WTC11 (cell line): ENCODE data around the gene ST6GAL1. TPM values are rescaled to one million over a fixed set of nuclear protein-coding genes. Genes with fewer than 3 reads are reported as not detected.

Experiments
- ATAC-seq: fragments of 200-7000 bp; cut with Tn5 transposase; 2 replicates; pipeline ENCODE4 v1.10.0; 2021; ENCODE audit warnings: mild to moderate bottlenecking, moderate library complexity
- CTCF ChIA-PET: fragments of 300-600 bp; sonication (Branson Sonifier 250); formaldehyde crosslinking; loops from one replicate; lab custom pipeline; 2021; ENCODE audit warnings: antibody characterized with exemption; lab: Charles Lee
- POLR2A ChIA-PET: fragments of 350-600 bp; sonication (Branson Sonifier 250); formaldehyde crosslinking; loops from one replicate; lab custom pipeline; 2021; ENCODE audit warnings: antibody characterized with exemption; lab: Charles Lee
- DNase-seq: peaks from one replicate; pipeline ENCODE4 v3.0.0; 2021; ENCODE audit warnings: low spot score
- H3K27ac Mint-ChIP-seq: 2 replicates; pipeline ENCODE4 v1.8.0; 2021; ENCODE audit warnings: mixed read lengths
- H3K27me3 Mint-ChIP-seq: 2 replicates; pipeline ENCODE4 v1.8.0; 2021; ENCODE audit warnings: low read depth, mild to moderate bottlenecking, moderate library complexity, mixed read lengths
- H3K36me3 Mint-ChIP-seq: 2 replicates; pipeline ENCODE4 v1.8.0; 2021; ENCODE audit warnings: mixed read lengths
- H3K4me1 Mint-ChIP-seq: 2 replicates; pipeline ENCODE4 v1.8.0; 2022; ENCODE audit warnings: mixed read lengths
- H3K4me3 Mint-ChIP-seq: 2 replicates; pipeline ENCODE4 v1.8.0; 2021; ENCODE audit warnings: mild to moderate bottlenecking, moderate library complexity, mixed read lengths
- H3K9me3 Mint-ChIP-seq: 2 replicates; pipeline ENCODE4 v1.8.0; 2021; ENCODE audit warnings: mixed read lengths
- ATF1 ChIP-seq: sonication (generic); formaldehyde crosslinking; IDR thresholded peaks from 2 replicates; pipeline ENCODE4 v1.8.1; 2023; ENCODE audit warnings: mild to moderate bottlenecking, moderate library complexity, missing genetic modification reagents
- CBFB ChIP-seq: sonication (generic); formaldehyde crosslinking; IDR thresholded peaks from 2 replicates; pipeline ENCODE4 v1.8.1; 2022; ENCODE audit warnings: mild to moderate bottlenecking, low read depth, missing genetic modification reagents
- EMX1 ChIP-seq: fragments of 250-450 bp; sonication (Bioruptor Pico); IDR thresholded peaks from 2 replicates; pipeline ENCODE4 v1.8.0; 2021; ENCODE audit warnings: mild to moderate bottlenecking
- IRF2 ChIP-seq: sonication (generic); formaldehyde crosslinking; IDR thresholded peaks from 2 replicates; pipeline ENCODE4 v1.8.0; 2022; ENCODE audit warnings: low read depth, missing genetic modification reagents, borderline replicate concordance
- NFATC4 ChIP-seq: fragments of 250-450 bp; sonication (Bioruptor Pico); IDR thresholded peaks from 2 replicates; pipeline ENCODE4 v1.9.0; 2021; ENCODE audit warnings: mild to moderate bottlenecking
- RELA ChIP-seq: sonication (generic); formaldehyde crosslinking; IDR thresholded peaks from 2 replicates; pipeline ENCODE4 v1.8.1; 2022; ENCODE audit warnings: missing genetic modification reagents, mild to moderate bottlenecking, borderline replicate concordance
- SMAD4 ChIP-seq: sonication (generic); formaldehyde crosslinking; IDR thresholded peaks from 2 replicates; pipeline ENCODE4 v1.8.0; 2022; ENCODE audit warnings: mild to moderate bottlenecking, missing genetic modification reagents
- ZBTB21 ChIP-seq: sonication (generic); formaldehyde crosslinking; IDR thresholded peaks from 2 replicates; pipeline ENCODE4 v1.8.1; 2023; ENCODE audit warnings: mild to moderate bottlenecking, missing genetic modification reagents, borderline replicate concordance
- ZNF121 ChIP-seq: sonication (generic); formaldehyde crosslinking; IDR thresholded peaks from 2 replicates; pipeline ENCODE4 v1.8.0; 2023; ENCODE audit warnings: missing genetic modification reagents
- ZNF232 ChIP-seq: sonication (generic); formaldehyde crosslinking; IDR thresholded peaks from 2 replicates; pipeline ENCODE4 v1.8.0; 2022; ENCODE audit warnings: mild to moderate bottlenecking, missing genetic modification reagents
- total RNA-seq: library from RNA; stranded (reverse); gene quantifications from 3 replicates; pipeline ENCODE4 v1.2.3, GENCODE V29; 2021
- TF ChIP-seq, protein P1 (sequence below): sonication (generic); formaldehyde crosslinking; IDR thresholded peaks from 2 replicates; pipeline ENCODE4 v1.8.1; 2022; ENCODE audit warnings: low read depth, mild to moderate bottlenecking, moderate library complexity, missing genetic modification reagents, borderline replicate concordance
- TF ChIP-seq, protein P2 (sequence below): sonication (generic); formaldehyde crosslinking; IDR thresholded peaks from 2 replicates; pipeline ENCODE4 v1.8.0; 2022; ENCODE audit warnings: missing genetic modification reagents

The ST6GAL1 gene
- total RNA-seq, 1 experiment from 2014 or later = 87.5 TPM

GRCh38 chr3:187120326-187120725 is 190.0 kb downstream of the ST6GAL1 start (continued):
- TF ChIP-seq, protein P1, sequence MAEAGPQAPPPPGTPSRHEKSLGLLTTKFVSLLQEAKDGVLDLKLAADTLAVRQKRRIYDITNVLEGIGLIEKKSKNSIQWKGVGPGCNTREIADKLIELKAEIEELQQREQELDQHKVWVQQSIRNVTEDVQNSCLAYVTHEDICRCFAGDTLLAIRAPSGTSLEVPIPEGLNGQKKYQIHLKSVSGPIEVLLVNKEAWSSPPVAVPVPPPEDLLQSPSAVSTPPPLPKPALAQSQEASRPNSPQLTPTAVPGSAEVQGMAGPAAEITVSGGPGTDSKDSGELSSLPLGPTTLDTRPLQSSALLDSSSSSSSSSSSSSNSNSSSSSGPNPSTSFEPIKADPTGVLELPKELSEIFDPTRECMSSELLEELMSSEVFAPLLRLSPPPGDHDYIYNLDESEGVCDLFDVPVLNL (CRISPR knock-in tag) = no peak
- TF ChIP-seq ZNF121 (CRISPR knock-in tag) (no peak), CBFB (no peak)

- H3K9me3 Mint-ChIP-seq = peaks cover 4% of the 10 kb centered on the region; the same call in 1 of the 2 replicates
- CTCF ChIA-PET = interaction anchor here (1.1 to 2.8 kb wide), 3 partner anchors 9 to 28 kb away, joined by 4 to 12 read pairs (median 7); partner anchors contain the start of gene RPL39L
- H3K4me1 Mint-ChIP-seq = peaks cover 11% of the 10 kb centered on the region
- TF ChIP-seq EMX1 (no peak), RELA (CRISPR knock-in tag) (no peak), ZNF232 (no peak), ATF1 (CRISPR knock-in tag) (no peak)
- TF ChIP-seq, protein P2, sequence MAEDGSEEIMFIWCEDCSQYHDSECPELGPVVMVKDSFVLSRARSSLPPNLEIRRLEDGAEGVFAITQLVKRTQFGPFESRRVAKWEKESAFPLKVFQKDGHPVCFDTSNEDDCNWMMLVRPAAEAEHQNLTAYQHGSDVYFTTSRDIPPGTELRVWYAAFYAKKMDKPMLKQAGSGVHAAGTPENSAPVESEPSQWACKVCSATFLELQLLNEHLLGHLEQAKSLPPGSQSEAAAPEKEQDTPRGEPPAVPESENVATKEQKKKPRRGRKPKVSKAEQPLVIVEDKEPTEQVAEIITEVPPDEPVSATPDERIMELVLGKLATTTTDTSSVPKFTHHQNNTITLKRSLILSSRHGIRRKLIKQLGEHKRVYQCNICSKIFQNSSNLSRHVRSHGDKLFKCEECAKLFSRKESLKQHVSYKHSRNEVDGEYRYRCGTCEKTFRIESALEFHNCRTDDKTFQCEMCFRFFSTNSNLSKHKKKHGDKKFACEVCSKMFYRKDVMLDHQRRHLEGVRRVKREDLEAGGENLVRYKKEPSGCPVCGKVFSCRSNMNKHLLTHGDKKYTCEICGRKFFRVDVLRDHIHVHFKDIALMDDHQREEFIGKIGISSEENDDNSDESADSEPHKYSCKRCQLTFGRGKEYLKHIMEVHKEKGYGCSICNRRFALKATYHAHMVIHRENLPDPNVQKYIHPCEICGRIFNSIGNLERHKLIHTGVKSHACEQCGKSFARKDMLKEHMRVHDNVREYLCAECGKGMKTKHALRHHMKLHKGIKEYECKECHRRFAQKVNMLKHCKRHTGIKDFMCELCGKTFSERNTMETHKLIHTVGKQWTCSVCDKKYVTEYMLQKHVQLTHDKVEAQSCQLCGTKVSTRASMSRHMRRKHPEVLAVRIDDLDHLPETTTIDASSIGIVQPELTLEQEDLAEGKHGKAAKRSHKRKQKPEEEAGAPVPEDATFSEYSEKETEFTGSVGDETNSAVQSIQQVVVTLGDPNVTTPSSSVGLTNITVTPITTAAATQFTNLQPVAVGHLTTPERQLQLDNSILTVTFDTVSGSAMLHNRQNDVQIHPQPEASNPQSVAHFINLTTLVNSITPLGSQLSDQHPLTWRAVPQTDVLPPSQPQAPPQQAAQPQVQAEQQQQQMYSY (CRISPR knock-in tag) = no peak
- no peaks in the 10 kb centered on the region for H3K27me3 Mint-ChIP-seq
- no peak; the same call in 1 of the 2 replicates for ATAC-seq
- POLR2A ChIA-PET = no interaction called here
- H3K36me3 Mint-ChIP-seq = peaks cover 17% of the 10 kb centered on the region
- DNase-seq = no peak
- H3K4me3 Mint-ChIP-seq = no peak overlapping the region
- H3K27ac Mint-ChIP-seq = no peak overlapping the region
These were observed 191.9 kb downstream of the ST6GAL1 start for GRCh38 chr3:187122261-187122660.

DNA sequence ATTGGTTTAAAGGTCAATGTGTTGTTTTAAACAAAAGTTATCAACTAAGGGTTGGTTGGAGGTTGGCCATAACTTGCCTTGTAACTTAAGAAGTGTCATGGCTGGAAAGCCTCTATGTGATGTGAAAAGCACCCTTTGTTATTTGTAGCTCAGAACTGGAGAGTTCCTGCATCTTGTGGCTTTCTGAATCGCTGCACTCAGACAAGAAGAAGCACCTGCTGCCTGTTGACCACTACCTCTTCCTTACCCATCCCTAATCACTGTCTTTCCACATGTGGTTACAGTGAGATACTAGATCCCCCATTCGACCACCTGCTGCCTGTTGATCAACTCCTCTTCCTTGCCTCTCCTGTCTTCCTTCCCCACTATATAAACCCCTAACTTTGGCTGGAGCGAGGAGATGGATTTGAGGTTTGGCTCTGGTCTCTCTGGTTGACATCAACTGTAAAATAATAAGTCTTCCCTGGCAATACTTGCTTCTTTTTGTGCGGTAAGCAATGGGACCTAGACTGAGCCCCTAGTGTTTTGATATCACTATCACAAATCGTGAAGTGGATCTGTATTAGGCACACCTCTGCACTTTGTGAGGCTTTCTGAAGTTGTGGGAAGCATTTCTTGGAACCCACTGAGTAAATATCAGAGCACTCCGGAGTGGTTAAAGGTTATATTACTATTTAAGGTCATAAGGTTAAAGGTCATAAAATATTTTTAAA is 195.1 kb downstream of the ST6GAL1 start:
- CTCF ChIA-PET = interaction anchor here (0.8 to 1.4 kb wide), 2 partner anchors 12 to 14 kb away, joined by 3 to 5 read pairs; partner anchors contain the start of gene RPL39L
- DNase-seq (no peak), ATAC-seq (no peak)
- H3K27me3 Mint-ChIP-seq = no peaks in the 10 kb centered on the region
- H3K4me3 Mint-ChIP-seq = no peak overlapping the region
- peaks cover 11% of the 10 kb centered on the region for H3K4me1 Mint-ChIP-seq
- H3K9me3 Mint-ChIP-seq = peaks cover 4% of the 10 kb centered on the region; the same call in 1 of the 2 replicates
- TF ChIP-seq NFATC4 (CRISPR knock-in tag) = no peak
- TF ChIP-seq CBFB = no peak
- no peak for TF ChIP-seq SMAD4
- TF ChIP-seq IRF2 (CRISPR knock-in tag) = no peak
- TF ChIP-seq ZBTB21 (CRISPR knock-in tag) = no peak
- no peak overlapping the region for H3K27ac Mint-ChIP-seq
- H3K36me3 Mint-ChIP-seq = peaks cover 29% of the 10 kb centered on the region
- POLR2A ChIA-PET = no interaction called here

Other genes with a start within 250 kb of the ST6GAL1 start
- gene KNG1, start 213.2 kb upstream of the ST6GAL1 start, total RNA-seq = 0.13 to 0.44 TPM (median 0.34 TPM) in 3 replicates
- 571 to 574 TPM (median 572 TPM) in 3 replicates for gene EIF4A2, start 146.9 kb upstream of the ST6GAL1 start, total RNA-seq
- 89.2 to 104 TPM (median 91.8 TPM) in 3 replicates for gene RFC4, start 124.0 kb upstream of the ST6GAL1 start, total RNA-seq
- not detected in 3 replicates for gene ADIPOQ, start 87.8 kb upstream of the ST6GAL1 start, total RNA-seq
- 78.3 to 79.5 TPM (median 79.0 TPM) in 3 replicates for gene RPL39L, start 209.0 kb downstream of the ST6GAL1 start, total RNA-seq